ENCODE results near the gene UBE2E1.
"Not testable (repeated sequence)": the region's sequence is repeated elsewhere in the genome, so short reads cannot be mapped to it uniquely, and the experiment has no call there.

UBE2E1 gene

GRCh38 chr3:23916886-23917678 is 111.3 kb downstream of the UBE2E1 start, which contains the start of the genes NKIRAS1 and RPL15:
Gene NKIRAS1 (minus strand): TSS chr3:23916990. CDS start chr3:23910904, 6,086 bp downstream.
Gene RPL15 (plus strand): TSS chr3:23917132. CDS start chr3:23917860, 728 bp downstream.
- peak; percentile 97 for DNase-seq (ENCODE audit: low spot score)

GRCh38 chr3:23917679-23918303 is 112.0 kb downstream of the UBE2E1 start:
- not testable (repeated sequence) for DNase-seq (ENCODE audit: low spot score)

GRCh38 chr3:23918331-23918730 is 112.6 kb downstream of the UBE2E1 start:
- DNase-seq (ENCODE audit: low spot score): not testable (repeated sequence)

- DNase-seq (ENCODE audit: low spot score): no peak
These were observed 113.9 kb downstream of the UBE2E1 start for GRCh38 chr3:23919628-23920027.

- DNase-seq (ENCODE audit: low spot score): no peak
These were observed 114.4 kb downstream of the UBE2E1 start for GRCh38 chr3:23920151-23920655.

- DNase-seq (ENCODE audit: low spot score): no peak
These were observed 115.3 kb downstream of the UBE2E1 start for GRCh38 chr3:23921052-23921511.

- no peak for DNase-seq (ENCODE audit: low spot score)
These were observed 118.0 kb downstream of the UBE2E1 start for GRCh38 chr3:23923786-23924185.

GRCh38 chr3:23926246-23926645 is 120.5 kb downstream of the UBE2E1 start:
- DNase-seq (ENCODE audit: low spot score): no peak

- DNase-seq (ENCODE audit: low spot score): peak; percentile 70
These were observed 121.0 kb downstream of the UBE2E1 start for GRCh38 chr3:23926736-23927135.

- DNase-seq (ENCODE audit: low spot score): no peak
These were observed 122.8 kb downstream of the UBE2E1 start for GRCh38 chr3:23928524-23928923.

- DNase-seq (ENCODE audit: low spot score): no peak
These were observed 125.8 kb downstream of the UBE2E1 start for GRCh38 chr3:23931597-23931996.

- no peak for DNase-seq (ENCODE audit: low spot score)
These were observed 126.8 kb downstream of the UBE2E1 start for GRCh38 chr3:23932571-23932970.

- DNase-seq (ENCODE audit: low spot score): no peak
These were observed 128.5 kb downstream of the UBE2E1 start for GRCh38 chr3:23934253-23934652.

- DNase-seq (ENCODE audit: low spot score): no peak
These were observed 131.5 kb downstream of the UBE2E1 start for GRCh38 chr3:23937296-23937695.

GRCh38 chr3:23938688-23939087 is 132.9 kb downstream of the UBE2E1 start:
- DNase-seq (ENCODE audit: low spot score): no peak

GRCh38 chr3:23940775-23941174 is 135.0 kb downstream of the UBE2E1 start:
- no peak for DNase-seq (ENCODE audit: low spot score)

All from globus pallidus (tissue), 1 donor.